PFSK-1 (cell line): ENCODE data around the gene COLEC12.

ENCODE experiments used
- FOXP2 ChIP-seq: optimal IDR thresholded peaks from 2 replicates; pipeline ENCODE3; 2011; ENCODE audit warnings: borderline replicate concordance, control low read depth, inconsistent platforms; ENCODE audit not compliant: insufficient read depth; ENCODE audit errors: extremely low read length, extremely low read depth
- POLR2AphosphoS5 ChIP-seq: IDR thresholded peaks from 2 replicates; pipeline ENCODE4 v1.6.1; 2012; ENCODE audit warnings: low read depth, mild to moderate bottlenecking, control low read depth, low read length, moderate library complexity
- REST ChIP-seq, 2 experiments: IDR thresholded peaks; 2 replicates each; pipeline versions ENCODE4 v1.6.1 to v1.8.0; 2011 to 2012; ENCODE audit warnings: low read depth in 2 of 2, low read length in 2 of 2, control low read depth in 1 of 2, inconsistent platforms in 1 of 2, mild to moderate bottlenecking in 1 of 2, moderate library complexity in 1 of 2; ENCODE audit not compliant: insufficient read depth in 1 of 2
- SIN3A ChIP-seq: IDR thresholded peaks from 2 replicates; pipeline ENCODE4 v1.6.1; 2012; ENCODE audit warnings: mild to moderate bottlenecking, low read length, moderate library complexity, borderline replicate concordance; ENCODE audit not compliant: insufficient read depth
- TAF1 ChIP-seq: IDR thresholded peaks from 2 replicates; pipeline ENCODE4 v1.6.1; 2012; ENCODE audit warnings: low read length, control low read depth, borderline replicate concordance; ENCODE audit not compliant: insufficient read depth

The COLEC12 gene

DNA sequence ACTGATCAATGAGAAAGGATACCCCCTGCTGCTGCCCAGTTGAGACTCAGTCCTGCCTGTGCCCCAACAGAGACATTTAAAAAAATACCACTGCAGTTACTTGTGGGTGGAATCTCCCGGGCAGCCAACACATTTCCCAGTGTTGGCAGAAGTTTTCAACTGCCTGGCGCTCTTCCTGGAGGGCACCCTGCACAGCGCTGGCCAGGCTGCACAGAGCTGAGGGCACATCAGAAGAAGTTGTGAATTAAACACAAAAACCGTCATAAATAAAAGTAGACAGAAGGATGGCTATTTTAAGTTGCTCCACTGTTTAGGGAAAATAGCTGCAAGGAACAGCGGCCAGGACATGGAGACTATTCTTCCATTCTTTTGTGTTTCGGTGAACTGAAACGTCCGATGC is 122.4 kb downstream of the COLEC12 start:
- TF ChIP-seq POLR2AphosphoS5 (no peak), REST (IDR thresholded peaks at IDR 0.05; ENCODE audit: insufficient read depth in 1 of 2, low read depth in 2 of 2, low read length in 2 of 2) (no peak), SIN3A (no peak), TAF1 (no peak), FOXP2 (no peak)

GRCh38 chr18:377088-377487 is 123.4 kb downstream of the COLEC12 start:
- TF ChIP-seq FOXP2: no peak
- no peak for TF ChIP-seq REST (IDR thresholded peaks at IDR 0.05; ENCODE audit: insufficient read depth in 1 of 2, low read depth in 2 of 2, low read length in 2 of 2)

GRCh38 chr18:376311-376710 is 124.2 kb downstream of the COLEC12 start:
- TF ChIP-seq SIN3A: no peak
- no peak for TF ChIP-seq FOXP2
- no peak for TF ChIP-seq POLR2AphosphoS5

- TF ChIP-seq REST (IDR thresholded peaks at IDR 0.05; ENCODE audit: insufficient read depth in 1 of 2, low read depth in 2 of 2, low read length in 2 of 2): no peak
- no peak for TF ChIP-seq SIN3A
- no peak for TF ChIP-seq POLR2AphosphoS5
- TF ChIP-seq FOXP2: no peak
- TF ChIP-seq TAF1: no peak
Measured at GRCh38 chr18:374721-375168, 125.8 kb downstream of the COLEC12 start.

- TF ChIP-seq REST (IDR thresholded peaks at IDR 0.05; ENCODE audit: insufficient read depth in 1 of 2, low read depth in 2 of 2, low read length in 2 of 2) (no peak), SIN3A (no peak), FOXP2 (no peak)
Measured at GRCh38 chr18:373780-374179, 126.7 kb downstream of the COLEC12 start.

GRCh38 chr18:371609-371982 is 128.9 kb downstream of the COLEC12 start:
- TF ChIP-seq FOXP2 (no peak), TAF1 (no peak), POLR2AphosphoS5 (no peak), REST (IDR thresholded peaks at IDR 0.05; ENCODE audit: insufficient read depth in 1 of 2, low read depth in 2 of 2, low read length in 2 of 2) (no peak), SIN3A (no peak)
